Stimulated activated CD8-positive, alpha-beta memory T cell treated with anti-CD3 and anti-CD28 coated beads, Interleukin-12 subunit alpha, Interleukin-12 subunit beta, amount 100 ng/mL, for 1 hour (primary cell): ENCODE measurements around the gene DYNC2LI1.
"Not testable (repeated sequence)": the region's sequence is repeated elsewhere in the genome, so short reads cannot be mapped to it uniquely, and the experiment has no call there.

Source experiments
- DNase-seq: peaks from one replicate; pipeline ENCODE4 v3.0.0-alpha.2; 2020; ENCODE audit warnings: low read depth

DYNC2LI1 gene

GRCh38 chr2:43773876-43774613, at the start of gene DYNC2LI1:
DYNC2LI1 (plus strand) TSS chr2:43774039; CDS start chr2:43774139, 100 bp downstream.
- DNase-seq: peak; percentile 56

GRCh38 chr2:43724728-43725526, 48.9 kb upstream of the DYNC2LI1 start:
- no peak for DNase-seq

GRCh38 chr2:43725711-43726246, 48.1 kb upstream of the DYNC2LI1 start:
- no peak for DNase-seq

GRCh38 chr2:43726961-43727633, 46.7 kb upstream of the DYNC2LI1 start:
- not testable (repeated sequence) for DNase-seq

GRCh38 chr2:43727634-43728014, 46.2 kb upstream of the DYNC2LI1 start:
- DNase-seq: no peak

- DNase-seq: no peak
These were observed 44.2 kb upstream of the DYNC2LI1 start for GRCh38 chr2:43729491-43730174.

GRCh38 chr2:43731211-43731610, 42.6 kb upstream of the DYNC2LI1 start:
- DNase-seq: no peak

- DNase-seq: no peak
These were observed 37.2 kb upstream of the DYNC2LI1 start for GRCh38 chr2:43736637-43737036.

GRCh38 chr2:43737097-43737854, 36.6 kb upstream of the DYNC2LI1 start:
- no peak for DNase-seq

GRCh38 chr2:43737855-43738254, 36.0 kb upstream of the DYNC2LI1 start:
- no peak for DNase-seq

GRCh38 chr2:43738257-43738656, 35.6 kb upstream of the DYNC2LI1 start:
- DNase-seq: no peak

GRCh38 chr2:43743706-43744105, 30.1 kb upstream of the DYNC2LI1 start:
- DNase-seq: no peak

- DNase-seq: no peak
These were observed 28.4 kb upstream of the DYNC2LI1 start for GRCh38 chr2:43745457-43745856.

GRCh38 chr2:43748333-43748732, 25.5 kb upstream of the DYNC2LI1 start:
- DNase-seq: no peak

- DNase-seq: no peak
These were observed 24.3 kb upstream of the DYNC2LI1 start for GRCh38 chr2:43749583-43749982.

GRCh38 chr2:43751476-43751990, 22.3 kb upstream of the DYNC2LI1 start:
- DNase-seq: no peak

GRCh38 chr2:43752302-43752701, 21.5 kb upstream of the DYNC2LI1 start:
- DNase-seq: no peak

GRCh38 chr2:43754180-43754579, 19.7 kb upstream of the DYNC2LI1 start:
- DNase-seq: no peak

- no peak for DNase-seq
These were observed 15.1 kb upstream of the DYNC2LI1 start for GRCh38 chr2:43758739-43759138.

GRCh38 chr2:43759195-43759594, 14.6 kb upstream of the DYNC2LI1 start:
- no peak for DNase-seq

GRCh38 chr2:43762286-43762685, 11.6 kb upstream of the DYNC2LI1 start:
- no peak for DNase-seq
